Colon (tissue), 2 donors: ENCODE results near the gene CASK.

Source experiments
- FAIRE-seq: peaks from 2 replicates; lab custom pipeline; 2012; peaks lifted over from hg19 to GRCh38; lab: Jason Lieb, UNC
- donor health status: control.
- donor health status: control.

Gene CASK

GRCh38 chrX:41923211-41923977, at the start of gene CASK:
CASK (minus strand) TSS chrX:41923554; CDS start chrX:41922988, 566 bp downstream.
- no peak for FAIRE-seq

- FAIRE-seq = no peak
These were observed 48.0 kb upstream of the CASK start for GRCh38 chrX:41971346-41971745.

GRCh38 chrX:41970419-41970818, 47.1 kb upstream of the CASK start:
- no peak for FAIRE-seq

GRCh38 chrX:41963348-41963747, 40.0 kb upstream of the CASK start:
- no peak for FAIRE-seq

GRCh38 chrX:41960142-41960541, 36.8 kb upstream of the CASK start:
- no peak for FAIRE-seq

GRCh38 chrX:41958861-41959260, 35.5 kb upstream of the CASK start:
- FAIRE-seq = no peak

- no peak for FAIRE-seq
These were observed 32.7 kb upstream of the CASK start for GRCh38 chrX:41956027-41956426.

- FAIRE-seq = no peak
These were observed 28.7 kb upstream of the CASK start for GRCh38 chrX:41952102-41952501.

GRCh38 chrX:41946989-41947612, 23.7 kb upstream of the CASK start:
- no peak for FAIRE-seq

- FAIRE-seq = peak; percentile 75
These were observed 22.9 kb upstream of the CASK start for GRCh38 chrX:41946235-41946634.

- peak; percentile 36 for FAIRE-seq
These were observed 12.5 kb upstream of the CASK start for GRCh38 chrX:41935832-41936231.

- FAIRE-seq = peak; percentile 58
These were observed 10.2 kb upstream of the CASK start for GRCh38 chrX:41933546-41933945.

- FAIRE-seq = peak; percentile 14
These were observed 9.5 kb upstream of the CASK start for GRCh38 chrX:41932885-41933284.

- FAIRE-seq = no peak
These were observed 8.2 kb upstream of the CASK start for GRCh38 chrX:41931591-41931990.

GRCh38 chrX:41923978-41924683, 777 bp upstream of the CASK start:
- FAIRE-seq = no peak

GRCh38 chrX:41922431-41923151, 763 bp downstream of the CASK start:
- no peak for FAIRE-seq

GRCh38 chrX:41921492-41922430, 1.6 kb downstream of the CASK start:
- FAIRE-seq = peak; percentile 31

GRCh38 chrX:41919870-41920269, 3.5 kb downstream of the CASK start:
- no peak for FAIRE-seq

- no peak for FAIRE-seq
These were observed 5.8 kb downstream of the CASK start for GRCh38 chrX:41917517-41917916.

- no peak for FAIRE-seq
These were observed 9.9 kb downstream of the CASK start for GRCh38 chrX:41913476-41913875.

- FAIRE-seq = no peak
These were observed 10.4 kb downstream of the CASK start for GRCh38 chrX:41912923-41913322.
